H1 (cell line): ENCODE measurements around the gene ARSI. TPM values are rescaled to one million over a fixed set of nuclear protein-coding genes. Genes with fewer than 3 reads are reported as not detected.

Source experiments
- CTCF ChIA-PET: fragments of 300-600 bp; sonication (Branson Sonifier 250); formaldehyde crosslinking; loops from one replicate; lab custom pipeline; 2021; ENCODE audit not compliant: partially characterized antibody; lab: Charles Lee
- POLR2A ChIA-PET: fragments of 300-600 bp; sonication (Branson Sonifier 250); formaldehyde crosslinking; loops from one replicate; lab custom pipeline; 2021; ENCODE audit warnings: inconsistent platforms; ENCODE audit not compliant: partially characterized antibody; lab: Charles Lee
- DNase-seq, 2 experiments: peaks; one replicate each; pipeline versions ENCODE4 v3.0.0 to v3.0.0-alpha.2; 2010 to 2022; ENCODE audit warnings: low spot score in 2 of 2, low read depth in 1 of 2, mixed read lengths in 1 of 2
- FAIRE-seq: peaks from 2 replicates; lab custom pipeline; 2011; peaks lifted over from hg19 to GRCh38; lab: Jason Lieb, UNC
- H2AFZ ChIP-seq: 2 replicates; pipeline ENCODE4 v1.8.1; 2012; ENCODE audit warnings: low read length, inconsistent platforms
- H2AK5ac ChIP-seq: 2 replicates; pipeline ENCODE4 v1.6.1; 2013; ENCODE audit warnings: low read depth, low read length
- H2BK120ac ChIP-seq: replicated peaks from 2 replicates; pipeline ENCODE3; 2013; ENCODE audit warnings: low read depth, low read length, inconsistent platforms
- H2BK12ac ChIP-seq: 2 replicates; pipeline ENCODE4 v1.6.1; 2013; ENCODE audit warnings: low read depth, low read length
- H2BK15ac ChIP-seq: 2 replicates; pipeline ENCODE4 v1.6.1; 2013; ENCODE audit warnings: low read length
- H2BK20ac ChIP-seq: 2 replicates; pipeline ENCODE4 v1.6.1; 2013; ENCODE audit warnings: low read length
- H2BK5ac ChIP-seq: 2 replicates; pipeline ENCODE4 v1.6.1; 2013; ENCODE audit warnings: low read depth, low read length
- H3K14ac ChIP-seq: 2 replicates; pipeline ENCODE4 v1.6.1; 2013; ENCODE audit warnings: inconsistent platforms; ENCODE audit not compliant: insufficient read length
- H3K18ac ChIP-seq: 2 replicates; pipeline ENCODE4 v1.6.1; 2013; ENCODE audit warnings: low read length; ENCODE audit errors: extremely low read depth
- H3K23ac ChIP-seq: 2 replicates; pipeline ENCODE4 v1.6.1; 2013; ENCODE audit warnings: inconsistent platforms; ENCODE audit not compliant: insufficient read length
- H3K23me2 ChIP-seq: 2 replicates; pipeline ENCODE4 v1.6.1; 2013; ENCODE audit warnings: low read depth, low read length
- H3K27ac ChIP-seq: 2 replicates; pipeline ENCODE4 v1.6.1; 2011; ENCODE audit warnings: low read depth, low read length, inconsistent platforms
- H3K27me3 ChIP-seq, 4 experiments: replicated peaks in 1 of 4; 1 replicate in 1 of 4; 2 replicates in 3 of 4; pipeline versions ENCODE4 v1.6.1 to v1.8.1; 2011 to 2013; ENCODE audit warnings: low read length in 3 of 4, mild to moderate bottlenecking in 3 of 4, inconsistent platforms in 2 of 4, mixed read lengths in 2 of 4, moderate library complexity in 1 of 4; ENCODE audit not compliant: control insufficient read depth in 3 of 4, insufficient read depth in 3 of 4; ENCODE audit errors: extremely low read depth in 1 of 4
- H3K36me3 ChIP-seq, 4 experiments: 2 replicates each; pipeline versions ENCODE4 v1.6.1 to v1.8.1; 2011 to 2013; ENCODE audit warnings: mild to moderate bottlenecking in 4 of 4, low read length in 3 of 4, moderate library complexity in 2 of 4, control low read depth in 1 of 4, inconsistent platforms in 1 of 4; ENCODE audit not compliant: insufficient read depth in 4 of 4, control insufficient read depth in 2 of 4
- H3K4ac ChIP-seq: replicated peaks from 2 replicates; pipeline ENCODE3; 2013; ENCODE audit warnings: low read length, low read depth, mixed read lengths, inconsistent platforms; ENCODE audit not compliant: insufficient read length
- H3K4me1 ChIP-seq, 4 experiments: replicated peaks in 1 of 4; 1 replicate in 1 of 4; 2 replicates in 3 of 4; pipeline versions ENCODE4 v1.6.1 to v1.8.1; 2011 to 2013; ENCODE audit warnings: low read length in 3 of 4, inconsistent platforms in 2 of 4, mixed read lengths in 1 of 4; ENCODE audit not compliant: insufficient read depth in 4 of 4, control insufficient read depth in 3 of 4
- H3K4me2 ChIP-seq, 2 experiments: 2 replicates each; pipeline versions ENCODE4 v1.6.1 to v1.8.1; 2011 to 2013; ENCODE audit warnings: low read depth in 2 of 2, low read length in 2 of 2, control low read depth in 1 of 2, inconsistent platforms in 1 of 2, mild to moderate bottlenecking in 1 of 2; ENCODE audit not compliant: insufficient read depth in 1 of 2
- H3K4me3 ChIP-seq, 4 experiments: fragments of 200-600, 300-600 bp in 1 of 4; sonication (generic), shearing (Covaris generic), sonication (Bioruptor Twin) in 1 of 4; 2 replicates each; pipeline versions ENCODE4 v1.5.1 to v1.8.1; 2011 to 2016; ENCODE audit warnings: low read length in 4 of 4, low read depth in 3 of 4, control low read depth in 2 of 4, inconsistent platforms in 2 of 4, mild to moderate bottlenecking in 2 of 4, mixed read lengths in 1 of 4, moderate library complexity in 1 of 4; ENCODE audit not compliant: insufficient read depth in 2 of 4; ENCODE audit errors: extremely low read depth in 1 of 4
- H3K56ac ChIP-seq: replicated peaks from 2 replicates; pipeline ENCODE3; 2013; ENCODE audit warnings: low read depth, mild to moderate bottlenecking, mixed read lengths, low read length, inconsistent platforms; ENCODE audit not compliant: insufficient read length
- H3K79me1 ChIP-seq: 2 replicates; pipeline ENCODE4 v1.6.1; 2013; ENCODE audit warnings: low read depth, low read length, control low read depth
- H3K79me2 ChIP-seq, 2 experiments: 2 replicates each; pipeline versions ENCODE4 v1.6.1 to v1.8.1; 2012 to 2013; ENCODE audit warnings: low read length in 2 of 2, mild to moderate bottlenecking in 2 of 2, inconsistent platforms in 1 of 2; ENCODE audit not compliant: insufficient read depth in 2 of 2, control insufficient read depth in 1 of 2
- H3K9ac ChIP-seq, 4 experiments: replicated peaks in 1 of 4; 1 replicate in 1 of 4; 2 replicates in 3 of 4; pipeline versions ENCODE4 v1.6.1 to v1.8.1; 2011 to 2013; ENCODE audit warnings: low read depth in 3 of 4, low read length in 3 of 4, control low read depth in 2 of 4, mild to moderate bottlenecking in 2 of 4, moderate library complexity in 2 of 4, inconsistent platforms in 1 of 4; ENCODE audit errors: extremely low read depth in 1 of 4
- H3K9me3 ChIP-seq, 2 experiments: 2 replicates each; pipeline versions ENCODE4 v1.6.1 to v1.8.1; 2012 to 2013; ENCODE audit warnings: mild to moderate bottlenecking in 2 of 2, moderate library complexity in 2 of 2, control low read depth in 1 of 2, inconsistent platforms in 1 of 2, low read depth in 1 of 2, low read length in 1 of 2, mixed read lengths in 1 of 2; ENCODE audit not compliant: insufficient read depth in 2 of 2
- H4K20me1 ChIP-seq, 2 experiments: replicated peaks in 1 of 2; 2 replicates each; pipeline versions ENCODE3 to v1.8.1; 2011 to 2013; ENCODE audit warnings: inconsistent platforms in 2 of 2, low read length in 2 of 2, mild to moderate bottlenecking in 1 of 2; ENCODE audit not compliant: insufficient read depth in 2 of 2, control insufficient read depth in 1 of 2
- H4K5ac ChIP-seq: 2 replicates; pipeline ENCODE4 v1.6.1; 2013; ENCODE audit warnings: low read length, low read depth, mixed read lengths, inconsistent platforms; ENCODE audit not compliant: insufficient read length
- H4K8ac ChIP-seq: 2 replicates; pipeline ENCODE4 v1.8.0; 2013; ENCODE audit warnings: mild to moderate bottlenecking, moderate library complexity, low read length, inconsistent platforms; ENCODE audit not compliant: insufficient read depth; ENCODE audit errors: extremely low read depth
- H4K91ac ChIP-seq: replicated peaks from 2 replicates; pipeline ENCODE3; 2013; ENCODE audit warnings: low read length, mixed read lengths, inconsistent platforms; ENCODE audit not compliant: insufficient read length
- ATF2 ChIP-seq: IDR thresholded peaks from 2 replicates; pipeline ENCODE4 v1.6.1; 2012; ENCODE audit warnings: low read length, inconsistent platforms
- BCL11A ChIP-seq, 2 experiments: IDR thresholded peaks; one replicate each; pipeline ENCODE4 v1.6.1; 2011; ENCODE audit warnings: low read depth in 2 of 2, low read length in 2 of 2, mild to moderate bottlenecking in 2 of 2
- JUND ChIP-seq: IDR thresholded peaks from 2 replicates; pipeline ENCODE4 v1.6.1; 2011; ENCODE audit warnings: mild to moderate bottlenecking, improper control_type of control experiment, low read length
- KDM4A ChIP-seq: IDR thresholded peaks from one replicate; pipeline ENCODE4 v1.7.1; 2012; ENCODE audit warnings: low read depth, mild to moderate bottlenecking, moderate library complexity, low read length, inconsistent platforms; ENCODE audit not compliant: severe bottlenecking
- NRF1 ChIP-seq: IDR thresholded peaks from 2 replicates; pipeline ENCODE4 v1.6.1; 2011; ENCODE audit warnings: mild to moderate bottlenecking, low read depth, low read length, improper control_type of control experiment
- RXRA ChIP-seq: IDR thresholded peaks from 2 replicates; pipeline ENCODE4 v1.6.1; 2011; ENCODE audit warnings: low read depth, mild to moderate bottlenecking, low read length, moderate library complexity; ENCODE audit not compliant: insufficient read depth
- USF2 ChIP-seq: IDR thresholded peaks from 2 replicates; pipeline ENCODE4 v1.6.1; 2011; ENCODE audit warnings: low read length, improper control_type of control experiment
- WGBS, 2 experiments: shearing (Covaris generic) in 1 of 2; methylation state at CpG; one replicate each; pipeline versions ENCODE4 v1.1.6 to v1.1.7; 2013 to 2015; ENCODE audit warnings: low lambda C conversion rate in 2 of 2, mixed read lengths in 2 of 2, inconsistent platforms in 1 of 2, low coverage in 1 of 2, missing lambda C conversion rate in 1 of 2; ENCODE audit not compliant: insufficient replicate concordance in 2 of 2, insufficient coverage in 1 of 2, insufficient read length in 1 of 2; ENCODE audit errors: extremely low coverage in 1 of 2, missing lambda C conversion rate in 1 of 2; 5-methylcytosine and 5-hydroxymethylcytosine counted together
- polyA plus RNA-seq, 7 experiments: library from polyadenylated mRNA; depleted of rRNA in 3 of 7; stranded (reverse) in 5 of 7; unstranded in 2 of 7; fragments of >200 nt in 5 of 7; fragments of 200-250 nt in 2 of 7; gene quantifications; 1 replicate in 5 of 7; 2 replicates in 1 of 7; 4 replicates in 1 of 7; pipeline versions ENCODE4 v1.2.1 to v1.2.3, GENCODE V29; 2011 to 2013; ENCODE audit warnings: missing spikeins in 2 of 7, mixed read lengths in 2 of 7
- total RNA-seq: library from RNA; stranded (reverse); fragmentation: NEBNext Ultra II Directional; extraction: Animal tissue kit (Norgen Biotek cat#: 25700); gene quantifications from 2 replicates; pipeline ENCODE4 v1.2.1, GENCODE V29; 2021

The ARSI gene
- total and polyA plus RNA-seq, 2 of the 8 experiments (the other 6 are each of a cell fraction or from before 2014, with no cell fraction given): 4.5 to 6.7 TPM

GRCh38 chr5:150326707-150327106 is 24.0 kb upstream of the ARSI start:
- H2AFZ ChIP-seq: no peak overlapping the region
- H3K4me3 ChIP-seq: no peak overlapping the region
- no peaks in the 10 kb centered on the region for H3K79me1 ChIP-seq
- H2BK120ac ChIP-seq: no peak overlapping the region
- no peaks in the 10 kb centered on the region for H4K20me1 ChIP-seq
- no peaks in the 10 kb centered on the region for H3K9me3 ChIP-seq
- TF ChIP-seq USF2: no peak
- TF ChIP-seq RXRA: no peak
- TF ChIP-seq ATF2: no peak
- TF ChIP-seq BCL11A (IDR thresholded peaks at IDR 0.05; ENCODE audit: low read depth in 2 of 2, low read length in 2 of 2): no peak
- TF ChIP-seq JUND: no peak
- TF ChIP-seq KDM4A: no peak
- TF ChIP-seq NRF1: no peak
- H2BK5ac ChIP-seq: no peak overlapping the region
- H2AK5ac ChIP-seq: no peak overlapping the region
- H3K9ac ChIP-seq: no peak overlapping the region
- H3K27me3 ChIP-seq: no peaks in the 10 kb centered on the region
- no peak overlapping the region for H3K23ac ChIP-seq
- H2BK20ac ChIP-seq: no peak overlapping the region
- H2BK15ac ChIP-seq: no peak overlapping the region
- H4K8ac ChIP-seq: no peak overlapping the region
- H3K14ac ChIP-seq: no peak overlapping the region
- H3K4me2 ChIP-seq: no peak overlapping the region
- no peak overlapping the region for H2BK12ac ChIP-seq
- no peak overlapping the region for H4K91ac ChIP-seq
- CTCF ChIA-PET: interaction anchor here (0.8 to 15.6 kb wide), 6 partner anchors 18 to 159 kb away, joined by 3 to 126 read pairs (median 3); no protein-coding TSS in a partner anchor
- H3K18ac ChIP-seq: no peak overlapping the region
- POLR2A ChIA-PET: no interaction called here
- H3K4me1 ChIP-seq: no peaks in the 10 kb centered on the region
- H4K5ac ChIP-seq: no peak overlapping the region
- 76% methylated on average over 2 of the region's 2 CpGs; no CpG with 5 or more reads in 1 of the 2 experiments for whole genome bisulfite sequencing, 2 experiments
- DNase-seq: no peak
- H3K56ac ChIP-seq: no peak overlapping the region
- no peak overlapping the region for H3K27ac ChIP-seq
- no peaks in the 10 kb centered on the region for H3K23me2 ChIP-seq
- FAIRE-seq: no peak
- H3K36me3 ChIP-seq: no peaks in the 10 kb centered on the region
- H3K4ac ChIP-seq: no peak overlapping the region
- H3K79me2 ChIP-seq: no peaks in the 10 kb centered on the region
